ENCODE data around the gene SENP5.

The SENP5 gene

DNA sequence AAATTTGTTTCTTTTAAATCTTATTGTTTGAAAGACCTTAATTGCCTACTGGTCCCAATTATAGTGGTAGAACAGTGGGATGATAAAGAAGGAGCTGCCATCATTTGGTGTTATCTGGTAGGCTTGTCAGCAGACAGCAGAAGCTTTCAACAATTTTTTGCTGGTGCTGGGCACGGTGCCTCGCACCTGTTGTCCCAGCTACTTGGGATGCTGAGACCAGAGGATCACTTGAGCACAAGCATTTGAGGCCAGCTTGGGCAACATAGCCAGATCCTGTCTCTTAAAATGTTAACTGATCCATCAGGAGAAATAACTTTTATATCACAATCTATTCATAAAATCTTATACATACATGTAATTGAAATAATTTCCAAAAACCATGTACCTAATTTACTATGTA is 36.0 kb downstream of the SENP5 start:
- no peaks in the 10 kb centered on the region for H3K9me3 ChIP-seq (ENCODE audit: insufficient read depth, low read depth, low read length)

DNA sequence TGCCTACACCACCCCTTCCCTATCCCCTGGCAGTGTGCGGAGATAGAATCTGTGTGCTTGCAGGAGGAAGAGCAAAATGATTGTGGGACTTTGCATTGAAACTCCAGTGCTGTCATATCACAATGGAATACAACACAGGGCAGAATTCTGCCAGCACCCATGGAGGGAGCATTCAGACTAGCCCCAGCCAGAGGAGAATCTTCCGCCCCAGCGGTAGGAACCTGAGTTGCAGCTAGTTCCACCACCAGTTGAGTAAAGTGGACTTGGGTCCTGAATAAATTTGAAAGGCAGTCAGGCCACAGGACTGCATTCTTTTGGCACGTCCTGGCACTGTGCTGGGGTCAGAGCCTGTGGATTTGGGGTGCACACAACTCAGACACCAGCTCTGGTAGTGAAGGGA is 47.1 kb downstream of the SENP5 start:
- no peak overlapping the region for H3K9ac ChIP-seq (ENCODE audit: low read depth, low read length, poor library complexity, severe bottlenecking)
- no peaks in the 10 kb centered on the region for H3K27me3 ChIP-seq (ENCODE audit: insufficient read depth, low read length, poor library complexity, severe bottlenecking)
- no peaks in the 10 kb centered on the region for H3K4me1 ChIP-seq (ENCODE audit: insufficient read depth, low read length, poor library complexity, severe bottlenecking)
- H3F3A ChIP-seq (ENCODE audit: low read depth), result no peaks in the 10 kb centered on the region
- no peak overlapping the region for H2AFZ ChIP-seq (ENCODE audit: low read length)
- no peaks in the 10 kb centered on the region for H4K20me1 ChIP-seq (ENCODE audit: insufficient read depth, low read length, poor library complexity, severe bottlenecking)
- H3K4me2 ChIP-seq (ENCODE audit: low read depth, low read length, poor library complexity, severe bottlenecking), result no peak overlapping the region
- H3K4me3 ChIP-seq (ENCODE audit: low read length, poor library complexity, severe bottlenecking), result no peak overlapping the region
- no peaks in the 10 kb centered on the region for H3K9me2 ChIP-seq (replicated peaks; ENCODE audit: low read depth, low read length)
- H3K9me3 ChIP-seq (ENCODE audit: insufficient read depth, low read depth, low read length), result no peaks in the 10 kb centered on the region
- TF ChIP-seq, protein P1, sequence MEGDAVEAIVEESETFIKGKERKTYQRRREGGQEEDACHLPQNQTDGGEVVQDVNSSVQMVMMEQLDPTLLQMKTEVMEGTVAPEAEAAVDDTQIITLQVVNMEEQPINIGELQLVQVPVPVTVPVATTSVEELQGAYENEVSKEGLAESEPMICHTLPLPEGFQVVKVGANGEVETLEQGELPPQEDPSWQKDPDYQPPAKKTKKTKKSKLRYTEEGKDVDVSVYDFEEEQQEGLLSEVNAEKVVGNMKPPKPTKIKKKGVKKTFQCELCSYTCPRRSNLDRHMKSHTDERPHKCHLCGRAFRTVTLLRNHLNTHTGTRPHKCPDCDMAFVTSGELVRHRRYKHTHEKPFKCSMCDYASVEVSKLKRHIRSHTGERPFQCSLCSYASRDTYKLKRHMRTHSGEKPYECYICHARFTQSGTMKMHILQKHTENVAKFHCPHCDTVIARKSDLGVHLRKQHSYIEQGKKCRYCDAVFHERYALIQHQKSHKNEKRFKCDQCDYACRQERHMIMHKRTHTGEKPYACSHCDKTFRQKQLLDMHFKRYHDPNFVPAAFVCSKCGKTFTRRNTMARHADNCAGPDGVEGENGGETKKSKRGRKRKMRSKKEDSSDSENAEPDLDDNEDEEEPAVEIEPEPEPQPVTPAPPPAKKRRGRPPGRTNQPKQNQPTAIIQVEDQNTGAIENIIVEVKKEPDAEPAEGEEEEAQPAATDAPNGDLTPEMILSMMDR (conservative IDR thresholded peaks at IDR 0.05; ENCODE audit: low read length), result no peak
- no peak for TF ChIP-seq EZH2phosphoT487 (IDR thresholded peaks at IDR 0.05; ENCODE audit: borderline replicate concordance)
- no peaks in the 10 kb centered on the region for H3K79me2 ChIP-seq (ENCODE audit: insufficient read depth, low read length)
- H3K36me3 ChIP-seq (ENCODE audit: insufficient read depth, low read length), result peaks cover 19% of the 10 kb centered on the region; the same call in 1 of the 2 replicates

More for the DNA sequence above, 36.0 kb downstream of the SENP5 start:
- Histone ChIP-seq H3F3A (ENCODE audit: low read depth) (no peaks in the 10 kb centered on the region), H3K4me3 (ENCODE audit: low read length, poor library complexity, severe bottlenecking) (no peak overlapping the region), H3K36me3 (ENCODE audit: insufficient read depth, low read length) (peaks cover 72% of the 10 kb centered on the region; the same call in 1 of the 2 replicates), H3K9ac (ENCODE audit: low read depth, low read length, poor library complexity, severe bottlenecking) (no peak overlapping the region), H4K20me1 (ENCODE audit: insufficient read depth, low read length, poor library complexity, severe bottlenecking) (no peaks in the 10 kb centered on the region), H3K4me2 (ENCODE audit: low read depth, low read length, poor library complexity, severe bottlenecking) (no peak overlapping the region), H3K4me1 (ENCODE audit: insufficient read depth, low read length, poor library complexity, severe bottlenecking) (no peaks in the 10 kb centered on the region), H2AFZ (ENCODE audit: low read length) (no peak overlapping the region), H3K79me2 (ENCODE audit: insufficient read depth, low read length) (no peaks in the 10 kb centered on the region), H3K27me3 (ENCODE audit: insufficient read depth, low read length, poor library complexity, severe bottlenecking) (no peaks in the 10 kb centered on the region), H3K9me2 (replicated peaks; ENCODE audit: low read depth, low read length) (no peaks in the 10 kb centered on the region)
- no peak for TF ChIP-seq EZH2phosphoT487 (IDR thresholded peaks at IDR 0.05; ENCODE audit: borderline replicate concordance)
- TF ChIP-seq, protein P1 (conservative IDR thresholded peaks at IDR 0.05; ENCODE audit: low read length), result no peak

DNA sequence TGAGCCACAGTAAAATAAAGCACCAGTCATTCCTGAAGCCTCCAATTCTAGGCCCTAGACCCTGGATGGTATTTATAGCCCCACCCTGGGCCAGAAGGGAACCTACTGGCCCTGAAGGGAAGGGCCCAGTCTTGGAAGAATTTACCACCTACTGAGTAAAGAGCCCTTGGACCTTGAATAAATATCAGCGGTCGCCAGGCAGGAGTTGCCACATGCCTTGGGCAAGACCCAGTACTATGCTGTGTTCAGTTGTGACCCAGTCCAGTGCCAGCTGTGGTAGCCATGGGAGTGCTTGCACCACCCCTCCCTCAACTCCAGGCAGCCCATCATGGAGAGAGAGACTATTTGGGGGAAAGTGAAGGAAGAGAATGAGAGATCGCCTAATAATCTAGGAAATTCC is 47.7 kb downstream of the SENP5 start:
- Histone ChIP-seq H3F3A (ENCODE audit: low read depth) (no peaks in the 10 kb centered on the region), H3K4me3 (ENCODE audit: low read length, poor library complexity, severe bottlenecking) (no peak overlapping the region), H3K9ac (ENCODE audit: low read depth, low read length, poor library complexity, severe bottlenecking) (no peak overlapping the region), H3K4me2 (ENCODE audit: low read depth, low read length, poor library complexity, severe bottlenecking) (no peak overlapping the region), H3K9me3 (ENCODE audit: insufficient read depth, low read depth, low read length) (no peaks in the 10 kb centered on the region), H2AFZ (ENCODE audit: low read length) (no peak overlapping the region), H4K20me1 (ENCODE audit: insufficient read depth, low read length, poor library complexity, severe bottlenecking) (no peaks in the 10 kb centered on the region), H3K36me3 (ENCODE audit: insufficient read depth, low read length) (peaks cover 19% of the 10 kb centered on the region; the same call in 1 of the 2 replicates), H3K79me2 (ENCODE audit: insufficient read depth, low read length) (no peaks in the 10 kb centered on the region), H3K27me3 (ENCODE audit: insufficient read depth, low read length, poor library complexity, severe bottlenecking) (no peaks in the 10 kb centered on the region), H3K4me1 (ENCODE audit: insufficient read depth, low read length, poor library complexity, severe bottlenecking) (no peaks in the 10 kb centered on the region), H3K9me2 (replicated peaks; ENCODE audit: low read depth, low read length) (no peaks in the 10 kb centered on the region)
- TF ChIP-seq, protein P1 (conservative IDR thresholded peaks at IDR 0.05; ENCODE audit: low read length), result no peak
- no peak for TF ChIP-seq EZH2phosphoT487 (IDR thresholded peaks at IDR 0.05; ENCODE audit: borderline replicate concordance)

Data from Loucy (cell line).